ENCODE data around the gene WARS2.

DNA sequence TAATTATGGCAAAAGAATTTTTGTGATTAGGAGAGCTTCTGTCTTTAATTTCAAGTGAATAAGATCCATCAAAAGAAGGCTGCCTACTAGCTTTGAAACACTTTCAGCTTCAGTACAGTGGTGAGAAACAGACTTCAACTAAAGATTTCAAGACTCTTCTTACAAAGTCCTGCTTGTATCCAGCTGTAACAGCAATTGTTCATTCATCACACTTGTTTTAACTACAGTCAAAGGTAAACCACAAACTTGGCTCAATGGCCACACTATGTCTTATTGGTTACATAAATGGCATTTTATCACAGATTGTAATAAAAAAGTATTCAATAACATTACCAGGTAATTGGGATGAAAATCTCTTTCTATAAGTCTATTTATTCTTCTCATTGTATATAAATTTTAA is 59.2 kb downstream of the WARS2 start:
- TF ChIP-seq, protein P1, sequence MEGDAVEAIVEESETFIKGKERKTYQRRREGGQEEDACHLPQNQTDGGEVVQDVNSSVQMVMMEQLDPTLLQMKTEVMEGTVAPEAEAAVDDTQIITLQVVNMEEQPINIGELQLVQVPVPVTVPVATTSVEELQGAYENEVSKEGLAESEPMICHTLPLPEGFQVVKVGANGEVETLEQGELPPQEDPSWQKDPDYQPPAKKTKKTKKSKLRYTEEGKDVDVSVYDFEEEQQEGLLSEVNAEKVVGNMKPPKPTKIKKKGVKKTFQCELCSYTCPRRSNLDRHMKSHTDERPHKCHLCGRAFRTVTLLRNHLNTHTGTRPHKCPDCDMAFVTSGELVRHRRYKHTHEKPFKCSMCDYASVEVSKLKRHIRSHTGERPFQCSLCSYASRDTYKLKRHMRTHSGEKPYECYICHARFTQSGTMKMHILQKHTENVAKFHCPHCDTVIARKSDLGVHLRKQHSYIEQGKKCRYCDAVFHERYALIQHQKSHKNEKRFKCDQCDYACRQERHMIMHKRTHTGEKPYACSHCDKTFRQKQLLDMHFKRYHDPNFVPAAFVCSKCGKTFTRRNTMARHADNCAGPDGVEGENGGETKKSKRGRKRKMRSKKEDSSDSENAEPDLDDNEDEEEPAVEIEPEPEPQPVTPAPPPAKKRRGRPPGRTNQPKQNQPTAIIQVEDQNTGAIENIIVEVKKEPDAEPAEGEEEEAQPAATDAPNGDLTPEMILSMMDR (IDR thresholded peaks at IDR 0.05), result no peak
- TF ChIP-seq POLR2A (IDR thresholded peaks at IDR 0.05), result no peak
